ENCODE measurements around the gene LMAN1L.

Gene LMAN1L

GRCh38 chr15:74794970-74795349, 17.7 kb upstream of the LMAN1L start:
- Histone ChIP-seq H3K79me2 (ENCODE audit: control insufficient read depth, insufficient read depth, low read length) (peaks cover 6% of the 10 kb centered on the region), H3K4me1 (ENCODE audit: control insufficient read depth, low read depth, low read length) (no peaks in the 10 kb centered on the region), H3K56ac (ENCODE audit: low read length) (no peak overlapping the region), H4K5ac (ENCODE audit: low read length) (no peak overlapping the region), H3K4me2 (ENCODE audit: low read length) (no peak overlapping the region), H3K23ac (ENCODE audit: low read length) (no peak overlapping the region), H3K27me3 (ENCODE audit: insufficient read depth, low read length, poor library complexity) (no peaks in the 10 kb centered on the region), H2BK120ac (ENCODE audit: low read depth, low read length) (no peak overlapping the region), H3K4ac (ENCODE audit: low read depth, low read length) (no peak overlapping the region), H2BK5ac (ENCODE audit: low read length) (no peak overlapping the region), H3K18ac (ENCODE audit: low read length) (no peak overlapping the region), H3K9ac (ENCODE audit: low read length) (no peak overlapping the region), H3K4me3 (ENCODE audit: low read length) (no peak overlapping the region), H2AK5ac (ENCODE audit: low read length) (no peak overlapping the region), H2BK15ac (replicated peaks; ENCODE audit: low read depth) (no peak overlapping the region), H4K8ac (ENCODE audit: low read depth, low read length) (no peak overlapping the region), H3K36me3 (ENCODE audit: control insufficient read depth, insufficient read depth, low read length) (no peaks in the 10 kb centered on the region), H3K79me1 (ENCODE audit: low read length) (peaks cover 18% of the 10 kb centered on the region), H3K27ac (ENCODE audit: low read depth, low read length) (no peak overlapping the region)
- no peak for DNase-seq
- WGBS (ENCODE audit: extremely low coverage, insufficient coverage, low lambda C conversion rate) = no CpG with 5 or more reads among the region's 9 CpGs

GRCh38 chr15:74795966-74796625, 16.5 kb upstream of the LMAN1L start:
- H2BK5ac ChIP-seq (ENCODE audit: low read length) = no peak overlapping the region
- H3K4me2 ChIP-seq (ENCODE audit: low read length) = no peak overlapping the region
- peaks cover 5% of the 10 kb centered on the region for H3K79me2 ChIP-seq (ENCODE audit: control insufficient read depth, insufficient read depth, low read length)
- no peak overlapping the region for H3K4ac ChIP-seq (ENCODE audit: low read depth, low read length)
- H3K9ac ChIP-seq (ENCODE audit: low read length) = no peak overlapping the region
- no peaks in the 10 kb centered on the region for H3K27me3 ChIP-seq (ENCODE audit: insufficient read depth, low read length, poor library complexity)
- no peak overlapping the region for H4K5ac ChIP-seq (ENCODE audit: low read length)
- no peak overlapping the region for H3K18ac ChIP-seq (ENCODE audit: low read length)
- no peak overlapping the region for H2BK15ac ChIP-seq (replicated peaks; ENCODE audit: low read depth)
- H2BK120ac ChIP-seq (ENCODE audit: low read depth, low read length) = no peak overlapping the region
- no peak for DNase-seq
- H3K56ac ChIP-seq (ENCODE audit: low read length) = no peak overlapping the region
- no peak overlapping the region for H3K23ac ChIP-seq (ENCODE audit: low read length)
- no CpG with 5 or more reads among the region's 14 CpGs for WGBS (ENCODE audit: extremely low coverage, insufficient coverage, low lambda C conversion rate)
- no peaks in the 10 kb centered on the region for H3K36me3 ChIP-seq (ENCODE audit: control insufficient read depth, insufficient read depth, low read length)
- H3K27ac ChIP-seq (ENCODE audit: low read depth, low read length) = no peak overlapping the region
- no peak overlapping the region for H4K8ac ChIP-seq (ENCODE audit: low read depth, low read length)
- H2AK5ac ChIP-seq (ENCODE audit: low read length) = no peak overlapping the region
- no peaks in the 10 kb centered on the region for H3K4me1 ChIP-seq (ENCODE audit: control insufficient read depth, low read depth, low read length)
- no peak overlapping the region for H3K4me3 ChIP-seq (ENCODE audit: low read length)
- H3K79me1 ChIP-seq (ENCODE audit: low read length) = peaks cover 11% of the 10 kb centered on the region

GRCh38 chr15:74798388-74799254, 14.0 kb upstream of the LMAN1L start:
- Histone ChIP-seq H3K23ac (ENCODE audit: low read length) (no peak overlapping the region), H3K18ac (ENCODE audit: low read length) (no peak overlapping the region), H3K36me3 (ENCODE audit: control insufficient read depth, insufficient read depth, low read length) (peaks cover 8% of the 10 kb centered on the region), H3K4ac (ENCODE audit: low read depth, low read length) (no peak overlapping the region), H3K79me2 (ENCODE audit: control insufficient read depth, insufficient read depth, low read length) (no peaks in the 10 kb centered on the region), H2BK120ac (ENCODE audit: low read depth, low read length) (no peak overlapping the region), H2BK5ac (ENCODE audit: low read length) (no peak overlapping the region), H4K8ac (ENCODE audit: low read depth, low read length) (no peak overlapping the region), H3K4me3 (ENCODE audit: low read length) (no peak overlapping the region), H3K27me3 (ENCODE audit: insufficient read depth, low read length, poor library complexity) (no peaks in the 10 kb centered on the region), H3K4me1 (ENCODE audit: control insufficient read depth, low read depth, low read length) (no peaks in the 10 kb centered on the region), H3K79me1 (ENCODE audit: low read length) (peaks cover 2% of the 10 kb centered on the region), H3K9ac (ENCODE audit: low read length) (no peak overlapping the region), H4K5ac (ENCODE audit: low read length) (no peak overlapping the region), H3K4me2 (ENCODE audit: low read length) (no peak overlapping the region), H2BK15ac (replicated peaks; ENCODE audit: low read depth) (no peak overlapping the region), H3K27ac (ENCODE audit: low read depth, low read length) (no peak overlapping the region), H3K56ac (ENCODE audit: low read length) (no peak overlapping the region), H2AK5ac (ENCODE audit: low read length) (no peak overlapping the region)
- no CpG with 5 or more reads among the region's 25 CpGs for WGBS (ENCODE audit: extremely low coverage, insufficient coverage, low lambda C conversion rate)
- DNase-seq = no peak

GRCh38 chr15:74799255-74799855, 13.3 kb upstream of the LMAN1L start:
- peaks cover 2% of the 10 kb centered on the region for H3K79me1 ChIP-seq (ENCODE audit: low read length)
- H4K8ac ChIP-seq (ENCODE audit: low read depth, low read length) = no peak overlapping the region
- H3K9ac ChIP-seq (ENCODE audit: low read length) = no peak overlapping the region
- H3K36me3 ChIP-seq (ENCODE audit: control insufficient read depth, insufficient read depth, low read length) = peaks cover 11% of the 10 kb centered on the region
- no peak overlapping the region for H3K27ac ChIP-seq (ENCODE audit: low read depth, low read length)
- H3K4me2 ChIP-seq (ENCODE audit: low read length) = no peak overlapping the region
- H3K79me2 ChIP-seq (ENCODE audit: control insufficient read depth, insufficient read depth, low read length) = no peaks in the 10 kb centered on the region
- DNase-seq = no peak
- H2BK120ac ChIP-seq (ENCODE audit: low read depth, low read length) = no peak overlapping the region
- H2BK5ac ChIP-seq (ENCODE audit: low read length) = no peak overlapping the region
- H2BK15ac ChIP-seq (replicated peaks; ENCODE audit: low read depth) = no peak overlapping the region
- no peak overlapping the region for H3K4me3 ChIP-seq (ENCODE audit: low read length)
- no peaks in the 10 kb centered on the region for H3K27me3 ChIP-seq (ENCODE audit: insufficient read depth, low read length, poor library complexity)
- no peak overlapping the region for H2AK5ac ChIP-seq (ENCODE audit: low read length)
- H3K18ac ChIP-seq (ENCODE audit: low read length) = no peak overlapping the region
- no peak overlapping the region for H3K4ac ChIP-seq (ENCODE audit: low read depth, low read length)
- WGBS (ENCODE audit: extremely low coverage, insufficient coverage, low lambda C conversion rate) = no CpG with 5 or more reads among the region's 16 CpGs
- no peak overlapping the region for H4K5ac ChIP-seq (ENCODE audit: low read length)
- no peak overlapping the region for H3K56ac ChIP-seq (ENCODE audit: low read length)
- no peaks in the 10 kb centered on the region for H3K4me1 ChIP-seq (ENCODE audit: control insufficient read depth, low read depth, low read length)
- no peak overlapping the region for H3K23ac ChIP-seq (ENCODE audit: low read length)

- Histone ChIP-seq H4K5ac (ENCODE audit: low read length) (no peak overlapping the region), H3K9ac (ENCODE audit: low read length) (no peak overlapping the region), H3K18ac (ENCODE audit: low read length) (no peak overlapping the region), H2BK120ac (ENCODE audit: low read depth, low read length) (no peak overlapping the region), H3K79me1 (ENCODE audit: low read length) (no peaks in the 10 kb centered on the region), H3K4me1 (ENCODE audit: control insufficient read depth, low read depth, low read length) (no peaks in the 10 kb centered on the region), H2AK5ac (ENCODE audit: low read length) (no peak overlapping the region), H3K27me3 (ENCODE audit: insufficient read depth, low read length, poor library complexity) (no peaks in the 10 kb centered on the region), H3K23ac (ENCODE audit: low read length) (no peak overlapping the region), H3K79me2 (ENCODE audit: control insufficient read depth, insufficient read depth, low read length) (no peaks in the 10 kb centered on the region), H3K4ac (ENCODE audit: low read depth, low read length) (no peak overlapping the region), H2BK5ac (ENCODE audit: low read length) (no peak overlapping the region), H3K4me2 (ENCODE audit: low read length) (no peak overlapping the region), H3K56ac (ENCODE audit: low read length) (no peak overlapping the region), H3K4me3 (ENCODE audit: low read length) (no peak overlapping the region), H3K27ac (ENCODE audit: low read depth, low read length) (no peak overlapping the region), H2BK15ac (replicated peaks; ENCODE audit: low read depth) (no peak overlapping the region), H4K8ac (ENCODE audit: low read depth, low read length) (no peak overlapping the region), H3K36me3 (ENCODE audit: control insufficient read depth, insufficient read depth, low read length) (peaks cover 11% of the 10 kb centered on the region)
- WGBS (ENCODE audit: extremely low coverage, insufficient coverage, low lambda C conversion rate) = no CpG with 5 or more reads among the region's 18 CpGs
- peak; percentile 72 for DNase-seq
Measured at GRCh38 chr15:74799856-74800558, 12.6 kb upstream of the LMAN1L start.
